ENCODE measurements around the gene NINJ2.

NINJ2 gene

GRCh38 chr12:535396-535795, 127.8 kb downstream of the NINJ2 start:
- no peak for DNase-seq (ENCODE audit: low read depth in 2 of 3, low spot score in 2 of 3)

GRCh38 chr12:534216-534615, 129.0 kb downstream of the NINJ2 start:
- no peak for DNase-seq (ENCODE audit: low read depth in 2 of 3, low spot score in 2 of 3)

- no peak for DNase-seq (ENCODE audit: low read depth in 2 of 3, low spot score in 2 of 3)
These were observed 129.5 kb downstream of the NINJ2 start for GRCh38 chr12:533718-534117.

GRCh38 chr12:532908-533565, 130.2 kb downstream of the NINJ2 start:
- no peak for DNase-seq (ENCODE audit: low read depth in 2 of 3, low spot score in 2 of 3)

GRCh38 chr12:531951-532585, 131.2 kb downstream of the NINJ2 start:
- no peak for DNase-seq (ENCODE audit: low read depth in 2 of 3, low spot score in 2 of 3)

GRCh38 chr12:530821-531220, 132.4 kb downstream of the NINJ2 start:
- no peak for DNase-seq (ENCODE audit: low read depth in 2 of 3, low spot score in 2 of 3)

GRCh38 chr12:530308-530707, 132.9 kb downstream of the NINJ2 start:
- no peak for DNase-seq (ENCODE audit: low read depth in 2 of 3, low spot score in 2 of 3)

GRCh38 chr12:527729-528128, 135.5 kb downstream of the NINJ2 start:
- no peak for DNase-seq (ENCODE audit: low read depth in 2 of 3, low spot score in 2 of 3)

GRCh38 chr12:527241-527640, 136.0 kb downstream of the NINJ2 start:
- no peak for DNase-seq (ENCODE audit: low read depth in 2 of 3, low spot score in 2 of 3)

GRCh38 chr12:526089-526488, 137.2 kb downstream of the NINJ2 start:
- DNase-seq (ENCODE audit: low read depth in 2 of 3, low spot score in 2 of 3), result no peak

GRCh38 chr12:524167-524951, 138.9 kb downstream of the NINJ2 start:
- DNase-seq (ENCODE audit: low read depth in 2 of 3, low spot score in 2 of 3), result no peak

GRCh38 chr12:522692-523378, 140.4 kb downstream of the NINJ2 start:
- no peak for DNase-seq (ENCODE audit: low read depth in 2 of 3, low spot score in 2 of 3)

- DNase-seq (ENCODE audit: low read depth in 2 of 3, low spot score in 2 of 3), result no peak
These were observed 143.1 kb downstream of the NINJ2 start for GRCh38 chr12:520119-520518.

- no peak for DNase-seq (ENCODE audit: low read depth in 2 of 3, low spot score in 2 of 3)
These were observed 145.7 kb downstream of the NINJ2 start for GRCh38 chr12:517538-517937.
